K562 (cell line): ENCODE data around the gene LPIN1. TPM values are rescaled to one million over a fixed set of nuclear protein-coding genes. Genes with fewer than 3 reads are reported as not detected.

Experiments
- CEBPB ChIP-seq: fragments of 450-650 bp; IDR thresholded peaks from 2 replicates; pipeline ENCODE4 v1.6.1; 2016; ENCODE audit warnings: missing genetic modification characterization, missing compliant biosample characterization
- CGGBP1 ChIP-seq: fragments of 250-450 bp; sonication (Bioruptor Pico); IDR thresholded peaks from 2 replicates; pipeline ENCODE4 v1.9.0; 2021; ENCODE audit warnings: mild to moderate bottlenecking
- CHD4 ChIP-seq: fragments of 200-600 bp; sonication (generic); IDR thresholded peaks from 3 replicates; pipeline ENCODE4 v1.6.1; 2012; ENCODE audit warnings: low read depth, mild to moderate bottlenecking, mixed read lengths, low read length, inconsistent platforms; ENCODE audit not compliant: insufficient read depth, insufficient replicate concordance, poor library complexity, severe bottlenecking
- CTBP1 ChIP-seq: fragments of 450-650 bp; IDR thresholded peaks from 2 replicates; pipeline ENCODE4 v1.6.1; 2016; ENCODE audit warnings: borderline replicate concordance
- GATAD2B ChIP-seq: fragments of 450-650 bp; IDR thresholded peaks from 2 replicates; pipeline ENCODE4 v1.6.1; 2017; ENCODE audit warnings: mild to moderate bottlenecking, borderline replicate concordance
- JUND ChIP-seq, 2 experiments: IDR thresholded peaks; 2 replicates in 1 of 2; 3 replicates in 1 of 2; pipeline ENCODE4 v1.6.1; 2011; ENCODE audit warnings: borderline replicate concordance in 2 of 2, low read depth in 2 of 2, low read length in 2 of 2, improper control_type of control experiment in 1 of 2, missing biosample characterization in 1 of 2, missing genetic modification characterization in 1 of 2, missing genetic modification reagents in 1 of 2
- KAT2B ChIP-seq: IDR thresholded peaks from one replicate; pipeline ENCODE4 v1.6.1; 2012; ENCODE audit warnings: low read depth, mild to moderate bottlenecking, control low read depth, inconsistent platforms, low read length, moderate library complexity
- KAT8 ChIP-seq: fragments of 450-650 bp; IDR thresholded peaks from 2 replicates; pipeline ENCODE4 v1.6.1; 2016; ENCODE audit warnings: low read depth, mild to moderate bottlenecking
- MCM3 ChIP-seq: fragments of 450-650 bp; IDR thresholded peaks from 2 replicates; pipeline ENCODE4 v1.6.1; 2016
- MCM5 ChIP-seq: fragments of 450-650 bp; IDR thresholded peaks from 2 replicates; pipeline ENCODE4 v1.6.1; 2016; ENCODE audit warnings: low read depth
- NELFE ChIP-seq: IDR thresholded peaks from 2 replicates; pipeline ENCODE4 v1.6.1; 2011; ENCODE audit warnings: mild to moderate bottlenecking; ENCODE audit not compliant: insufficient read depth, insufficient read length
- NR0B1 ChIP-seq: fragments of 450-650 bp; IDR thresholded peaks from one replicate; pipeline ENCODE4 v1.6.1; 2018; ENCODE audit warnings: mild to moderate bottlenecking, moderate library complexity; ENCODE audit not compliant: partially characterized antibody
- PCBP1 ChIP-seq: fragments of 200-400 bp; formaldehyde crosslinking; IDR thresholded peaks from 2 replicates; pipeline ENCODE4 v1.6.1; 2018; ENCODE audit warnings: mild to moderate bottlenecking, low read depth, low read length; ENCODE audit not compliant: poor library complexity, severe bottlenecking
- PML ChIP-seq: IDR thresholded peaks from 2 replicates; pipeline ENCODE4 v1.6.1; 2012; ENCODE audit warnings: low read length, inconsistent platforms
- POLR2B ChIP-seq: fragments of 450-650 bp; IDR thresholded peaks from 2 replicates; pipeline ENCODE4 v1.6.1; 2018; ENCODE audit warnings: low read depth; ENCODE audit not compliant: partially characterized antibody
- SPI1 ChIP-seq: IDR thresholded peaks from 2 replicates; pipeline ENCODE4 v1.6.1; 2011; ENCODE audit warnings: low read depth, low read length, control low read depth, borderline replicate concordance
- STAT5A ChIP-seq: IDR thresholded peaks from 2 replicates; pipeline ENCODE4 v1.6.1; 2012; ENCODE audit warnings: low read length, inconsistent platforms, borderline replicate concordance
- TCFL5 ChIP-seq: fragments of 250-450 bp; sonication (Bioruptor Pico); conservative IDR thresholded peaks from 2 replicates; pipeline ENCODE4 v1.6.1; 2021; ENCODE audit warnings: mild to moderate bottlenecking, moderate library complexity, matching md5 sums
- TFE3 ChIP-seq: fragments of 450-650 bp; formaldehyde crosslinking; IDR thresholded peaks from 2 replicates; pipeline ENCODE4 v1.4.0; 2020; ENCODE audit warnings: mild to moderate bottlenecking, mixed read lengths
- UBTF ChIP-seq, 2 experiments: IDR thresholded peaks; 2 replicates each; pipeline ENCODE4 v1.6.1; 2012; ENCODE audit warnings: improper control_type of control experiment in 2 of 2, low read depth in 2 of 2, low read length in 2 of 2, borderline replicate concordance in 1 of 2
- ZNF165 ChIP-seq: fragments of 250-450 bp; sonication (Bioruptor Pico); IDR thresholded peaks from 2 replicates; pipeline ENCODE4 v1.4.0; 2020; ENCODE audit warnings: borderline replicate concordance
- ZNF224 ChIP-seq: sonication (generic); formaldehyde crosslinking; IDR thresholded peaks from 2 replicates; pipeline ENCODE4 v1.8.0; 2022; ENCODE audit warnings: mild to moderate bottlenecking, missing genetic modification reagents
- polyA plus RNA-seq, 8 experiments: library from polyadenylated mRNA; depleted of rRNA in 4 of 8; stranded (reverse) in 5 of 8; unstranded in 3 of 8; fragments of >200 nt; fragmentation: Nextera tagmentation in 2 of 8; fragmentation: Illumina TruSeq in 1 of 8; extraction: Ambion mirVana in 2 of 8; extraction: Trizol in 1 of 8; gene quantifications; 2 replicates each; pipeline versions ENCODE4 v1.2.1 to v1.2.3, GENCODE V29; 2011 to 2014; ENCODE audit warnings: inconsistent platforms in 1 of 8, missing spikeins in 1 of 8
- total RNA-seq, 7 experiments: library from RNA; depleted of rRNA in 6 of 7; stranded (reverse); fragments of >200 nt in 6 of 7; fragmentation: Illumina TruSeq in 2 of 7; extraction: Trizol in 2 of 7; gene quantifications; 2 replicates each; pipeline versions ENCODE4 v1.2.1 to v1.2.3, GENCODE V29; 2011 to 2021; ENCODE audit warnings: low replicate concordance in 1 of 7

Gene LPIN1
- total and polyA plus RNA-seq, 9 of the 15 experiments (the other 6 are each of a cell fraction or from before 2014, with no cell fraction given), result 9.2 to 84.0 (median 27.8) TPM

- TF ChIP-seq UBTF (IDR thresholded peaks at IDR 0.05; ENCODE audit: borderline replicate concordance in 1 of 2, low read depth in 2 of 2, low read length in 2 of 2) (no peak), PCBP1 (no peak), NELFE (no peak), POLR2B (no peak), KAT2B (no peak), KAT8 (no peak), CGGBP1 (CRISPR knock-in tag) (no peak), PML (no peak), ZNF224 (no peak), CTBP1 (peak; percentile 15; the same call in 1 of the 2 replicates), MCM3 (no peak), GATAD2B (no peak), CEBPB (peak; percentile 93), JUND (IDR thresholded peaks at IDR 0.05; ENCODE audit: borderline replicate concordance, low read depth, low read length) (peak; percentile 56), JUND (tag; IDR thresholded peaks at IDR 0.05; ENCODE audit: borderline replicate concordance, low read depth, low read length) (no peak; the same call in 2 of the 3 replicates), TCFL5 (CRISPR knock-in tag) (no peak), NR0B1 (no peak), SPI1 (no peak), TFE3 (CRISPR knock-in tag) (no peak), STAT5A (no peak), MCM5 (no peak), CHD4 (no peak), ZNF165 (CRISPR knock-in tag) (no peak)
These were observed 7.6 kb upstream of the LPIN1 start (continued) for GRCh38 chr2:11738589-11739436.
